IMR-90 (cell line): ENCODE data around the gene GABRD. TPM values are rescaled to one million over a fixed set of nuclear protein-coding genes. Genes with fewer than 3 reads are reported as not detected.

ENCODE experiments used
- ATAC-seq: fragments of 200-7000 bp; cut with Tn5 transposase; 2 replicates; pipeline ENCODE4 v1.9.1; 2020; ENCODE audit warnings: low read depth, mild to moderate bottlenecking, moderate library complexity
- BruUV-seq: library from RNA; stranded (reverse); fragments of 400-500 nt; replicated peaks from 2 replicates; lab custom pipeline; 2021; lab: Mats Ljungman, UMichigan
- CTCF ChIA-PET: fragments of 300-600 bp; formaldehyde crosslinking; extraction: SDS; loops from one replicate; lab custom pipeline; 2021; ENCODE audit warnings: antibody characterized with exemption; lab: Yijun Ruan, JAX
- POLR2A ChIA-PET: fragments of 300-600 bp; sonication (Branson Sonifier 250); formaldehyde crosslinking; loops from one replicate; lab custom pipeline; 2022; ENCODE audit warnings: antibody characterized with exemption; ENCODE audit not compliant: unreplicated experiment; lab: Charles Lee
- DNase-seq: peaks from one replicate; pipeline ENCODE4 v3.0.0; 2013
- H2AFZ ChIP-seq: replicated peaks from 2 replicates; pipeline ENCODE3; 2013; ENCODE audit warnings: low read length, mild to moderate bottlenecking; ENCODE audit not compliant: poor library complexity
- H2AK5ac ChIP-seq: 2 replicates; pipeline ENCODE4 v1.6.1; 2013; ENCODE audit warnings: low read depth, low read length, inconsistent platforms
- H2AK9ac ChIP-seq: replicated peaks from 2 replicates; pipeline ENCODE3; 2013; ENCODE audit warnings: mild to moderate bottlenecking, low read depth, low read length, moderate library complexity; ENCODE audit not compliant: poor library complexity
- H2BK120ac ChIP-seq: 2 replicates; pipeline ENCODE4 v1.6.1; 2013; ENCODE audit warnings: low read depth, low read length, inconsistent platforms
- H2BK15ac ChIP-seq: 3 replicates; pipeline ENCODE4 v1.6.1; 2013; ENCODE audit warnings: low read depth, low read length, inconsistent platforms
- H2BK20ac ChIP-seq: 2 replicates; pipeline ENCODE4 v1.6.1; 2013; ENCODE audit warnings: low read depth, mild to moderate bottlenecking, inconsistent platforms, low read length, moderate library complexity
- H2BK5ac ChIP-seq: 2 replicates; pipeline ENCODE4 v1.6.1; 2013; ENCODE audit warnings: mild to moderate bottlenecking, low read depth, low read length, inconsistent platforms; ENCODE audit not compliant: poor library complexity, severe bottlenecking
- H3K14ac ChIP-seq: replicated peaks from 2 replicates; pipeline ENCODE4 v1.6.1; 2013; ENCODE audit warnings: low read depth, low read length, inconsistent platforms
- H3K18ac ChIP-seq: 2 replicates; pipeline ENCODE4 v1.6.1; 2013; ENCODE audit warnings: low read depth, low read length, control low read depth
- H3K23ac ChIP-seq: 2 replicates; pipeline ENCODE4 v1.6.1; 2013; ENCODE audit warnings: low read depth, low read length, inconsistent platforms
- H3K27ac ChIP-seq: 2 replicates; pipeline ENCODE4 v1.5.1; 2013; ENCODE audit warnings: mild to moderate bottlenecking, control low read depth, low read length; ENCODE audit not compliant: insufficient read depth
- H3K27me3 ChIP-seq: 2 replicates; pipeline ENCODE4 v1.6.1; 2013; ENCODE audit warnings: low read length; ENCODE audit not compliant: control insufficient read depth, insufficient read depth
- H3K36me3 ChIP-seq: 2 replicates; pipeline ENCODE4 v1.6.1; 2013; ENCODE audit warnings: low read length, mixed read lengths; ENCODE audit not compliant: control insufficient read depth, insufficient read depth
- H3K4ac ChIP-seq: 2 replicates; pipeline ENCODE4 v1.6.1; 2013; ENCODE audit warnings: low read depth, low read length, inconsistent platforms
- H3K4me1 ChIP-seq: 2 replicates; pipeline ENCODE4 v1.6.1; 2013; ENCODE audit warnings: low read length, mixed read lengths; ENCODE audit not compliant: control insufficient read depth, insufficient read depth
- H3K4me2 ChIP-seq: 2 replicates; pipeline ENCODE4 v1.6.1; 2013; ENCODE audit warnings: low read depth, mild to moderate bottlenecking, control low read depth, low read length, moderate library complexity
- H3K4me3 ChIP-seq: 2 replicates; pipeline ENCODE4 v1.5.1; 2013; ENCODE audit warnings: low read depth, mild to moderate bottlenecking, control low read depth, low read length, moderate library complexity; ENCODE audit not compliant: insufficient read depth
- H3K56ac ChIP-seq: 2 replicates; pipeline ENCODE4 v1.6.1; 2013; ENCODE audit warnings: low read length, inconsistent platforms; ENCODE audit not compliant: insufficient read depth; ENCODE audit errors: extremely low read depth
- H3K79me1 ChIP-seq, 2 experiments: 2 replicates each; pipeline ENCODE4 v1.6.1; 2013; ENCODE audit warnings: low read length in 2 of 2, inconsistent platforms in 1 of 2, low read depth in 1 of 2
- H3K9ac ChIP-seq: 2 replicates; pipeline ENCODE4 v1.6.1; 2013; ENCODE audit warnings: low read depth, low read length, control low read depth
- H3K9me1 ChIP-seq: 2 replicates; pipeline ENCODE4 v1.6.1; 2013; ENCODE audit warnings: low read length, inconsistent platforms; ENCODE audit not compliant: insufficient read depth
- H3K9me3 ChIP-seq: 2 replicates; pipeline ENCODE4 v1.6.1; 2013; ENCODE audit warnings: low read length; ENCODE audit not compliant: control insufficient read depth, insufficient read depth
- H4K20me1 ChIP-seq: 2 replicates; pipeline ENCODE4 v1.6.1; 2013; ENCODE audit warnings: low read length, inconsistent platforms; ENCODE audit not compliant: insufficient read depth
- H4K5ac ChIP-seq: 2 replicates; pipeline ENCODE4 v1.6.1; 2013; ENCODE audit warnings: mild to moderate bottlenecking, low read depth, low read length, control low read depth
- H4K8ac ChIP-seq, 2 experiments: 2 replicates each; pipeline ENCODE4 v1.6.1; 2013; ENCODE audit warnings: low read depth in 2 of 2, low read length in 2 of 2, control low read depth in 1 of 2, inconsistent platforms in 1 of 2
- H4K91ac ChIP-seq: 2 replicates; pipeline ENCODE4 v1.6.1; 2013; ENCODE audit warnings: low read depth, low read length, inconsistent platforms; ENCODE audit not compliant: insufficient read depth
- BHLHE40 ChIP-seq: fragments of 150-350 bp; IDR thresholded peaks from 2 replicates; pipeline ENCODE4 v1.6.1; 2016; ENCODE audit warnings: mild to moderate bottlenecking, low read depth, low read length
- CEBPB ChIP-seq: IDR thresholded peaks from 2 replicates; pipeline ENCODE4 v1.6.1; 2012; ENCODE audit warnings: low read depth, low read length, improper control_type of control experiment
- CHD1 ChIP-seq: IDR thresholded peaks from 2 replicates; pipeline ENCODE4 v1.6.1; 2012; ENCODE audit warnings: low read depth, low read length, improper control_type of control experiment
- MAFK ChIP-seq: IDR thresholded peaks from 2 replicates; pipeline ENCODE4 v1.6.1; 2012; ENCODE audit warnings: low read depth, low read length, improper control_type of control experiment
- MAZ ChIP-seq: IDR thresholded peaks from 2 replicates; pipeline ENCODE4 v1.6.1; 2012; ENCODE audit warnings: low read depth, mild to moderate bottlenecking, low read length, improper control_type of control experiment, moderate library complexity, borderline replicate concordance
- MXI1 ChIP-seq: IDR thresholded peaks from 2 replicates; pipeline ENCODE4 v1.6.1; 2012; ENCODE audit warnings: low read depth, mild to moderate bottlenecking, low read length, moderate library complexity, borderline replicate concordance
- NFE2L2 ChIP-seq: fragments of 150-350 bp; IDR thresholded peaks from 2 replicates; pipeline ENCODE4 v1.6.1; 2016; ENCODE audit warnings: low read depth, mild to moderate bottlenecking, low read length
- POLR2A ChIP-seq: IDR thresholded peaks from 2 replicates; pipeline ENCODE4 v1.6.1; 2012; ENCODE audit warnings: mild to moderate bottlenecking, low read depth, low read length
- RAD21 ChIP-seq: IDR thresholded peaks from 2 replicates; pipeline ENCODE4 v1.6.1; 2012; ENCODE audit warnings: low read length, improper control_type of control experiment
- RCOR1 ChIP-seq: IDR thresholded peaks from 2 replicates; pipeline ENCODE4 v1.6.1; 2012; ENCODE audit warnings: mild to moderate bottlenecking, low read length, improper control_type of control experiment; ENCODE audit not compliant: insufficient replicate concordance
- RFX5 ChIP-seq: IDR thresholded peaks from 2 replicates; pipeline ENCODE4 v1.8.0; 2012; ENCODE audit warnings: low read depth, mild to moderate bottlenecking, low read length, moderate library complexity
- SMC3 ChIP-seq: fragments of 150-350 bp; IDR thresholded peaks from 2 replicates; pipeline ENCODE4 v1.6.1; 2016; ENCODE audit warnings: low read depth, mild to moderate bottlenecking, antibody characterized with exemption, low read length, moderate library complexity
- WGBS, 2 experiments: methylation state at CpG; one replicate each; pipeline versions ENCODE4 v1.1.5 to v1.1.7; 2013; ENCODE audit warnings: missing lambda C conversion rate in 2 of 2; ENCODE audit not compliant: insufficient read length in 1 of 2; ENCODE audit errors: extremely low coverage in 2 of 2; 5-methylcytosine and 5-hydroxymethylcytosine counted together
- dilution Hi-C: fragments of 300-500 bp; cut with HindIII; formaldehyde crosslinking; loops from one replicate; pipeline ENCODE4 v1.14.3; 2018; ENCODE audit warnings: low sequenced_read_pairs; ENCODE audit not compliant: unreplicated experiment
- in situ Hi-C: fragments of 300-500 bp; cut with MboI; formaldehyde crosslinking; loops from 3 replicates; pipeline ENCODE4 v1.14.3; 2019; ENCODE audit warnings: low sequenced_read_pairs, inconsistent platforms, mixed read lengths
- intact Hi-C: fragments of 100-400 bp; cut with micrococcal nuclease; formaldehyde crosslinking; loops from 2 replicates; pipeline ENCODE4 v1.10.0; 2022
- polyA plus RNA-seq, 3 experiments: library from polyadenylated mRNA; depleted of rRNA; stranded (reverse); fragments of >200 nt; gene quantifications; 2 replicates each; pipeline ENCODE4 v1.2.3, GENCODE V29; 2012; ENCODE audit warnings: low replicate concordance in 1 of 3
- total RNA-seq: library from RNA; depleted of rRNA; stranded (reverse); fragments of >200 nt; gene quantifications from 2 replicates; pipeline ENCODE4 v1.2.3, GENCODE V29; 2012
- TF ChIP-seq, protein P1 (sequence below): conservative IDR thresholded peaks from 2 replicates; pipeline ENCODE4 v1.5.1; 2012; ENCODE audit warnings: mild to moderate bottlenecking, low read depth, low read length, improper control_type of control experiment

GABRD gene
- total and polyA plus RNA-seq, 2 of the 4 experiments (the other 2 are of a cell fraction): not detected

DNA sequence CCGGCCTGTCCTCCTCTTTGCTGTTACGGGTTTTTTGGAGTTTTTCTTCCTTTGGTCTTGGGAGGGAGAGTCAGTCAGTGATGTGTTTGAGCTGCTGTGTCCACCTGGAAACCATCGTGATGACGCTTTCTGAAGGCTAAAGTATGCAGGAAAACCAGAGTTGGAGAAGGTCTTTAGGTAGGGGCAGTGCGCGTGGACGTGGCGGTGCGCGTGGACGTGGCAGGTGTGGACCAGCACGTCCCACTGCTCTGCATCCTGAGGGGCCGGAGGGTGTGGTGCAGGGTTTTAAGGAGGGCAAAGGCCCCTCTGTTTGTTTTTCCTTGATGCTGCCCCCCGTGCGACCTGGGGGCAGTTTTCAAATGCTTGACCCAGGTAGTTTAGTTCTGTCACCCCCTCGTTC, 61.0 kb downstream of the GABRD start:
- in situ Hi-C loops: no loop called here
- ATAC-seq (no peak), DNase-seq (no peak)
- no peak overlapping the region for H2AK9ac ChIP-seq
- no peak overlapping the region for H2AFZ ChIP-seq
- H3K27me3 ChIP-seq: no peaks in the 10 kb centered on the region; the same call in 1 of the 2 replicates
- no peak overlapping the region for H3K23ac ChIP-seq
- H4K91ac ChIP-seq: no peak overlapping the region
- no peaks in the 10 kb centered on the region for H3K36me3 ChIP-seq
- H3K18ac ChIP-seq: no peak overlapping the region
- H4K8ac ChIP-seq: no peak overlapping the region
- H3K14ac ChIP-seq: no peak overlapping the region
- intact Hi-C loops: no loop called here
- H3K4me1 ChIP-seq: no peaks in the 10 kb centered on the region
- H3K4ac ChIP-seq: no peak overlapping the region
- no peaks in the 10 kb centered on the region for H4K20me1 ChIP-seq
- no peak overlapping the region for H2BK15ac ChIP-seq
- ChIA-PET POLR2A (no interaction called here), CTCF (no interaction called here)
- no peak for TF ChIP-seq BHLHE40
- TF ChIP-seq, protein P1, sequence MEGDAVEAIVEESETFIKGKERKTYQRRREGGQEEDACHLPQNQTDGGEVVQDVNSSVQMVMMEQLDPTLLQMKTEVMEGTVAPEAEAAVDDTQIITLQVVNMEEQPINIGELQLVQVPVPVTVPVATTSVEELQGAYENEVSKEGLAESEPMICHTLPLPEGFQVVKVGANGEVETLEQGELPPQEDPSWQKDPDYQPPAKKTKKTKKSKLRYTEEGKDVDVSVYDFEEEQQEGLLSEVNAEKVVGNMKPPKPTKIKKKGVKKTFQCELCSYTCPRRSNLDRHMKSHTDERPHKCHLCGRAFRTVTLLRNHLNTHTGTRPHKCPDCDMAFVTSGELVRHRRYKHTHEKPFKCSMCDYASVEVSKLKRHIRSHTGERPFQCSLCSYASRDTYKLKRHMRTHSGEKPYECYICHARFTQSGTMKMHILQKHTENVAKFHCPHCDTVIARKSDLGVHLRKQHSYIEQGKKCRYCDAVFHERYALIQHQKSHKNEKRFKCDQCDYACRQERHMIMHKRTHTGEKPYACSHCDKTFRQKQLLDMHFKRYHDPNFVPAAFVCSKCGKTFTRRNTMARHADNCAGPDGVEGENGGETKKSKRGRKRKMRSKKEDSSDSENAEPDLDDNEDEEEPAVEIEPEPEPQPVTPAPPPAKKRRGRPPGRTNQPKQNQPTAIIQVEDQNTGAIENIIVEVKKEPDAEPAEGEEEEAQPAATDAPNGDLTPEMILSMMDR: no peak
- no peak for TF ChIP-seq RFX5
- TF ChIP-seq POLR2A: no peak
- no peak for TF ChIP-seq MXI1
- TF ChIP-seq SMC3: no peak
- no peak for TF ChIP-seq CEBPB
- TF ChIP-seq MAZ: no peak
- no peak for TF ChIP-seq MAFK
- no peak for TF ChIP-seq RCOR1
- no peak for TF ChIP-seq RAD21
- no peak for TF ChIP-seq CHD1
- TF ChIP-seq NFE2L2: no peak
- WGBS, 2 experiments: 85% methylated on average over 2 of the region's 16 CpGs; no CpG with 5 or more reads in 1 of the 2 experiments
- H2AK5ac ChIP-seq: no peak overlapping the region
- no peak overlapping the region for H2BK120ac ChIP-seq
- H2BK20ac ChIP-seq: no peak overlapping the region
- H4K5ac ChIP-seq: no peak overlapping the region
- dilution Hi-C loops: no loop called here
- peaks cover 36% of the 10 kb centered on the region for H3K9me3 ChIP-seq
- no peak overlapping the region for H3K9ac ChIP-seq
- no peak overlapping the region for H3K4me3 ChIP-seq
- no TSS peak for BruUV-seq
- no peaks in the 10 kb centered on the region for H3K79me1 ChIP-seq
- H3K56ac ChIP-seq: no peak overlapping the region
- H3K4me2 ChIP-seq: no peak overlapping the region
- H3K9me1 ChIP-seq: no peaks in the 10 kb centered on the region
- no peak overlapping the region for H3K27ac ChIP-seq
- H2BK5ac ChIP-seq: no peak overlapping the region
